ENCODE data around the gene RGS7. TPM values are rescaled to one million over a fixed set of nuclear protein-coding genes. Genes with fewer than 3 reads are reported as not detected.

The RGS7 gene
- total RNA-seq, 1 experiment from 2014 or later: 1.5 TPM

DNA sequence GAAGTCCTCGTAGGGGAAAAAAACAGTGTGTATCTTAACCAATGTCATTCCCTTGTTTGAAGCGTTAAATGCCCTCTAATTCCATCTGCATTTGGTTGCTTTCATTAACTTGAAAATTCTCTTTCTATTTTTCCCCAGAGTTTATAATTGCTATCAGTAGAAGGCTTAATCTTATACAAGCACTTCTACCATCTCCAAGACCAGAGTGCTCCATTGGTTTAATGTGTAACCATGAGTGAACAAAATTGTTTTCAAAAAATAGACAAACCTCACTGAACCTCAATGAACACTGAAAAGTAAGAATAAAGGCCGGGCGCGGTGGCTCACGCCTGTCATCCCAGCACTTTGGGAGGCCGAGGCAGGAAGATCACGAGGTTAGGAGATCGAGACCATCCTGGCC is 141.3 kb downstream of the RGS7 start:
- Histone ChIP-seq H3K27me3 (ENCODE audit: insufficient read depth, low read length) (no peaks in the 10 kb centered on the region), H4K20me1 (ENCODE audit: control insufficient read depth, insufficient read depth, insufficient read length) (no peaks in the 10 kb centered on the region), H3K4ac (ENCODE audit: low read depth, low read length) (no peak overlapping the region), H3K18ac (ENCODE audit: insufficient read length, low read depth, low read length) (no peak overlapping the region), H3K27ac (ENCODE audit: insufficient read length, low read depth, low read length) (no peak overlapping the region), H3K56ac (ENCODE audit: insufficient read length, low read depth, low read length) (no peak overlapping the region), H2BK20ac (ENCODE audit: low read depth, low read length, poor library complexity, severe bottlenecking) (no peak overlapping the region), H3K4me2 (ENCODE audit: insufficient read depth, insufficient read length, low read length) (no peak overlapping the region), H3K23ac (ENCODE audit: insufficient read length, low read depth, low read length) (no peak overlapping the region), H4K5ac (ENCODE audit: insufficient read length, low read depth, low read length) (no peak overlapping the region), H2BK5ac (ENCODE audit: insufficient read length, low read length) (no peak overlapping the region), H3T11ph (ENCODE audit: low read length) (no peak overlapping the region), H4K91ac (ENCODE audit: insufficient read length, low read depth, low read length) (no peak overlapping the region), H3K4me1 (ENCODE audit: insufficient read depth, low read length) (no peaks in the 10 kb centered on the region), H2BK120ac (ENCODE audit: low read depth, low read length, poor library complexity, severe bottlenecking) (no peak overlapping the region), H3K9ac (ENCODE audit: extremely low read depth, insufficient read length, low read length) (no peak overlapping the region), H2BK12ac (ENCODE audit: insufficient read length, low read depth, low read length) (no peak overlapping the region), H2AK5ac (ENCODE audit: insufficient read length, low read length) (no peak overlapping the region), H3K14ac (ENCODE audit: insufficient read depth, low read length) (no peak overlapping the region), H4K8ac (replicated peaks; ENCODE audit: insufficient read length, low read depth, low read length) (no peak overlapping the region), H3K79me1 (ENCODE audit: insufficient read depth, low read depth, low read length, poor library complexity, severe bottlenecking) (no peaks in the 10 kb centered on the region), H3K9me3 (ENCODE audit: control insufficient read depth, low read depth, low read length) (no peaks in the 10 kb centered on the region), H3K23me2 (ENCODE audit: insufficient read length, low read depth, low read length, poor library complexity, severe bottlenecking) (no peaks in the 10 kb centered on the region), H2AFZ (ENCODE audit: low read length) (no peak overlapping the region), H2BK15ac (ENCODE audit: low read depth, low read length) (no peak overlapping the region), H3K79me2 (ENCODE audit: insufficient read depth, low read length) (no peaks in the 10 kb centered on the region)
- H3K4me3 Mint-ChIP-seq: no peak overlapping the region
- TF ChIP-seq CTCF (conservative IDR thresholded peaks at IDR 0.05): no peak
- no peak for DNase-seq
- H3K9me3 Mint-ChIP-seq: no peaks in the 10 kb centered on the region; a peak in 1 of 5 replicates
- H3K4me1 Mint-ChIP-seq: peaks cover 18 to 25% of the 10 kb centered on the region in 2 experiments
- WGBS (ENCODE audit: extremely low coverage, insufficient read length, low lambda C conversion rate): no CpG with 5 or more reads among the region's 9 CpGs
- H3K27ac Mint-ChIP-seq: no peak overlapping the region
- H3K36me3 Mint-ChIP-seq (ENCODE audit: insufficient read depth in 1 of 3, low read depth in 3 of 3): no peaks in the 10 kb centered on the region
- no peaks in the 10 kb centered on the region for H3K27me3 Mint-ChIP-seq (ENCODE audit: low read depth)
